BE2C (cell line): ENCODE measurements around the gene EFCC1.
A peak's percentile ranks its signal among the peaks of the same experiment; 100 is the strongest.
"Not testable (repeated sequence)": the region's sequence is repeated elsewhere in the genome, so short reads cannot be mapped to it uniquely, and the experiment has no call there.

ENCODE experiments used
- DNase-seq: peaks from one replicate; pipeline ENCODE4 v3.0.0-alpha.2; 2020
- H3K27me3 ChIP-seq: fragments of 250-450 bp; sonication (Bioruptor Pico); 2 replicates; pipeline ENCODE4 v1.5.1; 2020; ENCODE audit warnings: mild to moderate bottlenecking
- H3K36me3 ChIP-seq: fragments of 250-450 bp; sonication (Bioruptor Pico); 2 replicates; pipeline ENCODE4 v1.5.1; 2020; ENCODE audit warnings: mild to moderate bottlenecking
- H3K4me1 ChIP-seq: fragments of 250-450 bp; sonication (Bioruptor Pico); 2 replicates; pipeline ENCODE4 v1.5.1; 2020
- H3K4me3 ChIP-seq: 2 replicates; pipeline ENCODE4 v1.5.1; 2011; ENCODE audit warnings: low read depth, low read length
- H3K9me3 ChIP-seq: fragments of 250-450 bp; sonication (Bioruptor Pico); 2 replicates; pipeline ENCODE4 v1.5.1; 2020
- CTCF ChIP-seq: IDR thresholded peaks from 2 replicates; pipeline ENCODE4 v1.5.1; 2012; ENCODE audit warnings: mild to moderate bottlenecking, low read depth, low read length

The EFCC1 gene

GRCh38 chr3:129067719-129068118 is 66.6 kb downstream of the EFCC1 start:
- not testable (repeated sequence) for H3K4me1 ChIP-seq, H3K4me3 ChIP-seq, H3K27me3 ChIP-seq, H3K36me3 ChIP-seq, DNase-seq, H3K9me3 ChIP-seq
- TF ChIP-seq CTCF = peak; percentile 4; the same call in 1 of the 2 replicates

DNA sequence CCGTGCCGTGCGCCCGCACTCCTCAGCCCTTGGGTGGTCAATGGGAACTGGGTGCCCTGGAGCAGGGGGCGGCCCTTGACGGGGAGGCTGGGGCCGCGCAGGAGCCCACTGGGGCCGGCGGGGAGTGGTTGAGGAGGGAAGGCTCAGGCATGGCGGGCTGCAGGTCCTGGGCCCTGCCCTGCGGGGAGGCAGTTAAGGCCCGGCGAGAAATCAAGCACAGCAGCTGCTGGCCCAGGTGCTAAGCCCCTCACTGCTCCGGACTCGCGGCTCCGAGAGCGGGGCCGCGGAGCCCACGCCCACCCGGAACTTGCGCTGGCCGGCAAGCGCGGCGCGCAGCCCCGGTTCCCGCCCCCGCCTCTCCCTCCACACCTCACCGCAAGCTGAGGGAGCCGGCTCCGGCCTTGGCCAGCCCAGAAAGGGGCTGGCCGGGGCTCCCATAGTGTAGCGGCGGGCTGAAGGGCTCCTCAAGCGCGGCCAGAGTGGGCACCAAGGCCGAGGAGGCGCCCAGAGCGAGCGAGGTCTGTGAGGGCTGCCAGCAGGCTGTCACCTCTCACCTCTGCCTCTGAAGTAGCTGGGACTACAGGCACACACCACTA is 67.3 kb downstream of the EFCC1 start:
- TF ChIP-seq CTCF = no peak
- Histone ChIP-seq H3K4me1 (no peaks in the 10 kb centered on the region), H3K27me3 (no peaks in the 10 kb centered on the region), H3K36me3 (no peaks in the 10 kb centered on the region), H3K4me3 (peak overlapping the region; percentile 46), H3K9me3 (no peaks in the 10 kb centered on the region; the same call in 1 of the 2 replicates)
- peak; percentile 40 for DNase-seq

GRCh38 chr3:129069313-129070085 is 68.4 kb downstream of the EFCC1 start:
- not testable (repeated sequence) for H3K9me3 ChIP-seq, DNase-seq, H3K36me3 ChIP-seq, H3K4me3 ChIP-seq, H3K27me3 ChIP-seq, H3K4me1 ChIP-seq

GRCh38 chr3:129070086-129070885 is 69.2 kb downstream of the EFCC1 start:
- no peaks in the 10 kb centered on the region for H3K36me3 ChIP-seq
- H3K4me3 ChIP-seq = no peak overlapping the region
- no peaks in the 10 kb centered on the region for H3K27me3 ChIP-seq
- H3K9me3 ChIP-seq = no peaks in the 10 kb centered on the region; the same call in 1 of the 2 replicates
- DNase-seq = no peak
- no peak for TF ChIP-seq CTCF
- H3K4me1 ChIP-seq = no peaks in the 10 kb centered on the region

- no peak for DNase-seq
- no peaks in the 10 kb centered on the region for H3K36me3 ChIP-seq
- no peak overlapping the region for H3K4me3 ChIP-seq
- no peaks in the 10 kb centered on the region for H3K9me3 ChIP-seq
- TF ChIP-seq CTCF = no peak
- H3K27me3 ChIP-seq = no peaks in the 10 kb centered on the region
- no peaks in the 10 kb centered on the region for H3K4me1 ChIP-seq
Measured at GRCh38 chr3:129077222-129077621, 76.1 kb downstream of the EFCC1 start.

DNA sequence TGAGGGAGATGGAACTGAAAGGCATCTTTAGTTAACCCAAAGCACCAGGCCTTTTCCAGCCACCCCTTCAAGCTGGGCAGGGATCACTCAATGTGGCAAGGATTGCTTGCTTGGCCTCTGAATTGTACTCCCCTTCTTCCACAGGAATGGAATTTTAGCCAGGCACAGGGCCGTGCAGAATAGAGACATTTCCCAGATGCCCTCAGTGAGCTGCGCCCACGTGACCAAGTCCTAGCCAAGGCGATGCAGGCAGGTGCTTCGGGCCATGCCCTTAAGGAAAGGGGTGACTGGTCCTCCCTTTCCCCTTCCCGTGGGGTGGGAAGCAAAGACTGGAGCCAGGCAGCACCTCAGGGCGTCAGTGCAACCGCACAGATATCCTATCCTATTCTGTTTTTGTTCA is 77.4 kb downstream of the EFCC1 start:
- H3K36me3 ChIP-seq = no peaks in the 10 kb centered on the region
- peak; percentile 23 for DNase-seq
- H3K27me3 ChIP-seq = no peaks in the 10 kb centered on the region
- H3K4me3 ChIP-seq = no peak overlapping the region
- H3K9me3 ChIP-seq = no peaks in the 10 kb centered on the region
- no peak for TF ChIP-seq CTCF
- H3K4me1 ChIP-seq = no peaks in the 10 kb centered on the region
